GM12878 (cell line): ENCODE results near the gene DEPDC7. TPM values are rescaled to one million over a fixed set of nuclear protein-coding genes. Genes with fewer than 3 reads are reported as not detected.
A peak's percentile ranks its signal among the peaks of the same experiment; 100 is the strongest.

Experiments used
- BMI1 ChIP-seq: fragments of 450-650 bp; IDR thresholded peaks from 2 replicates; pipeline ENCODE4 v1.6.1; 2016; ENCODE audit warnings: mild to moderate bottlenecking, moderate library complexity, borderline replicate concordance
- EED ChIP-seq: sonication (generic); IDR thresholded peaks from 2 replicates; pipeline ENCODE4 v1.6.1; 2016; ENCODE audit warnings: antibody characterized with exemption, low read depth
- EP300 ChIP-seq, 2 experiments: fragments of 150-350 bp in 1 of 2; IDR thresholded peaks; 2 replicates each; pipeline ENCODE4 v1.6.1; 2011 to 2012; ENCODE audit warnings: low read depth in 2 of 2, low read length in 2 of 2, borderline replicate concordance in 1 of 2, improper control_type of control experiment in 1 of 2, inconsistent platforms in 1 of 2; ENCODE audit not compliant: control insufficient read depth in 1 of 2
- HDAC6 ChIP-seq: fragments of 200-600 bp; sonication (generic); IDR thresholded peaks from one replicate; pipeline ENCODE4 v1.8.0; 2017; ENCODE audit warnings: antibody characterized with exemption; ENCODE audit not compliant: unreplicated experiment
- HDGF ChIP-seq: fragments of 450-650 bp; IDR thresholded peaks from 2 replicates; pipeline ENCODE4 v1.6.1; 2016; ENCODE audit warnings: antibody characterized with exemption
- IKZF2 ChIP-seq, 2 experiments: fragments of 450-650 bp; IDR thresholded peaks; 2 replicates each; pipeline ENCODE4 v1.6.1; 2017; ENCODE audit warnings: mild to moderate bottlenecking in 2 of 2, moderate library complexity in 2 of 2
- KAT2A ChIP-seq: conservative IDR thresholded peaks from 2 replicates; pipeline ENCODE4 v1.6.1; 2011; ENCODE audit warnings: low read depth, low read length; ENCODE audit not compliant: control insufficient read depth
- LARP7 ChIP-seq: fragments of 450-650 bp; IDR thresholded peaks from 2 replicates; pipeline ENCODE4 v1.6.1; 2017; ENCODE audit warnings: mild to moderate bottlenecking
- MEF2A ChIP-seq: IDR thresholded peaks from 2 replicates; pipeline ENCODE4 v1.6.1; 2011; ENCODE audit warnings: low read depth, mild to moderate bottlenecking, low read length, moderate library complexity; ENCODE audit not compliant: insufficient read depth
- MTA3 ChIP-seq: IDR thresholded peaks from 2 replicates; pipeline ENCODE4 v1.6.1; 2012; ENCODE audit warnings: low read length, inconsistent platforms, borderline replicate concordance
- MYB ChIP-seq: fragments of 150-350 bp; IDR thresholded peaks from 2 replicates; pipeline ENCODE4 v1.6.1; 2014; ENCODE audit warnings: mild to moderate bottlenecking, low read depth, low read length, borderline replicate concordance
- NFYA ChIP-seq: IDR thresholded peaks from 2 replicates; pipeline ENCODE4 v1.6.1; 2011; ENCODE audit warnings: low read depth, mild to moderate bottlenecking, low read length, improper control_type of control experiment, borderline replicate concordance
- NR2C2 ChIP-seq: IDR thresholded peaks from 2 replicates; pipeline ENCODE4 v1.6.1; 2011; ENCODE audit warnings: borderline replicate concordance, low read depth; ENCODE audit not compliant: control insufficient read depth, insufficient read length
- POLR2AphosphoS5 ChIP-seq: IDR thresholded peaks from 2 replicates; pipeline ENCODE4 v1.6.1; 2011; ENCODE audit warnings: mild to moderate bottlenecking, low read length, inconsistent platforms
- POU2F2 ChIP-seq: IDR thresholded peaks from 3 replicates; pipeline ENCODE4 v1.6.1; 2011; ENCODE audit warnings: low read depth, mild to moderate bottlenecking, low read length, borderline replicate concordance
- RAD21 ChIP-seq: IDR thresholded peaks from 2 replicates; pipeline ENCODE4 v1.6.1; 2011; ENCODE audit warnings: mild to moderate bottlenecking, low read depth, low read length, moderate library complexity; ENCODE audit not compliant: insufficient read depth
- TCF3 ChIP-seq: IDR thresholded peaks from 2 replicates; pipeline ENCODE4 v1.6.1; 2012; ENCODE audit warnings: low read depth, mild to moderate bottlenecking, low read length, borderline replicate concordance; ENCODE audit not compliant: insufficient read depth
- YY1 ChIP-seq: IDR thresholded peaks from 2 replicates; pipeline ENCODE4 v1.6.1; 2011; ENCODE audit warnings: low read depth, mild to moderate bottlenecking, low read length
- ZNF274 ChIP-seq: IDR thresholded peaks from one replicate; pipeline ENCODE4 v1.8.0; 2011; ENCODE audit not compliant: insufficient read length, insufficient read depth
- polyA plus RNA-seq, 11 experiments: library from polyadenylated mRNA; depleted of rRNA in 4 of 11; unstranded in 6 of 11; stranded (reverse) in 5 of 11; fragments of >200 nt; fragmentation: Nextera tagmentation in 4 of 11; fragmentation: Illumina TruSeq in 1 of 11; extraction: Ambion mirVana in 4 of 11; extraction: Trizol in 1 of 11; gene quantifications; 1 replicate in 1 of 11; 2 replicates in 10 of 11; pipeline versions ENCODE4 v1.2.1 to v1.2.3, GENCODE V29; 2011 to 2016; ENCODE audit warnings: inconsistent platforms in 2 of 11, missing spikeins in 2 of 11, low read depth in 1 of 11
- total RNA-seq, 4 experiments: library from RNA; depleted of rRNA in 3 of 4; stranded (reverse); fragments of >200 nt in 3 of 4; fragmentation: Illumina TruSeq in 1 of 4; extraction: Trizol in 1 of 4; gene quantifications; 2 replicates each; pipeline versions ENCODE4 v1.2.1 to v1.2.3, GENCODE V29; 2013 to 2021
- TF ChIP-seq, protein P1 (sequence below): fragments of 450-650 bp; IDR thresholded peaks from 2 replicates; pipeline ENCODE4 v1.6.1; 2017; ENCODE audit warnings: mild to moderate bottlenecking, moderate library complexity
- TF ChIP-seq, protein P2 (sequence below): fragments of 450-650 bp; IDR thresholded peaks from 2 replicates; pipeline ENCODE4 v1.6.1; 2017; ENCODE audit warnings: low read depth, mild to moderate bottlenecking, moderate library complexity
- TF ChIP-seq, protein P3 (sequence below): IDR thresholded peaks from 2 replicates; pipeline ENCODE4 v1.6.1; 2011; ENCODE audit warnings: low read depth, mild to moderate bottlenecking, low read length, moderate library complexity, borderline replicate concordance; ENCODE audit errors: extremely low read depth

Gene DEPDC7
- total and polyA plus RNA-seq, 10 of the 15 experiments (the other 5 are each of a cell fraction or from before 2014, with no cell fraction given), result 0.06 to 1.1 (median 0.49) TPM

DNA sequence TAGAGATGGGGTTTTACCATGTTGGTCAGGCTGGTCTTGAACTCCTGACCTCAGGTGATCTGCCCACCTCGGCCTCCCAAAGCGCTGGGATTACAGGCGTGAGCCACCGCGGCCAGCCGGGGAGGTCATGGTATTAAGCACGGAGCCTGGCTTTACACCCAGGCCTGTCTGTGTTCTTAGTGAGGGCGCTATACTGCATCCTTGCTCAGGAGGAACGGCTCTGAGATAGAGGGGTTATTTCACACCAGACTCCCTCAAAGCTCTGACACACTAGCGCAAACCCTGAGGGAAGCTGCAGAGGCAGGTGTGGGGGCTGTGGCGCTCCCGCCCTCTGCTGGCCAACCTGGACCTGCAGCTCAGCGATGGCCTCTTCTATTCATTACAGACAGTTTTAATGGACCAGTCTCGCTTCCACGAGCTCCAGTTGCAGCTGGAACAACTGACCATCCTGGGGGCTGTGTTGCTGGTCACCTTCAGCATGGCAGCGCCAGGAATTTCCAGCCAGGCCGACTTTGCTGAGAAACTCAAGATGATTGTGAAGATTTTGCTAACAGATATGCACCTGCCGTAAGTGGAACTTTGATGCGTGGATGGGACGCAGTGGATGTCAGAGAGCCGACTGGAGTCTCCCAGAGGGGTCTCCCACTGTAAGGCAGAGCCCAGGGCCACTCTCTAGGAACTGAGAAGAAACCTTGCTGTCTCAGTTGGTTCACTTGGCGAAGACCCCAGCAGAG lies 49.9 kb downstream of the DEPDC7 start (continued):
- TF ChIP-seq, protein P1, sequence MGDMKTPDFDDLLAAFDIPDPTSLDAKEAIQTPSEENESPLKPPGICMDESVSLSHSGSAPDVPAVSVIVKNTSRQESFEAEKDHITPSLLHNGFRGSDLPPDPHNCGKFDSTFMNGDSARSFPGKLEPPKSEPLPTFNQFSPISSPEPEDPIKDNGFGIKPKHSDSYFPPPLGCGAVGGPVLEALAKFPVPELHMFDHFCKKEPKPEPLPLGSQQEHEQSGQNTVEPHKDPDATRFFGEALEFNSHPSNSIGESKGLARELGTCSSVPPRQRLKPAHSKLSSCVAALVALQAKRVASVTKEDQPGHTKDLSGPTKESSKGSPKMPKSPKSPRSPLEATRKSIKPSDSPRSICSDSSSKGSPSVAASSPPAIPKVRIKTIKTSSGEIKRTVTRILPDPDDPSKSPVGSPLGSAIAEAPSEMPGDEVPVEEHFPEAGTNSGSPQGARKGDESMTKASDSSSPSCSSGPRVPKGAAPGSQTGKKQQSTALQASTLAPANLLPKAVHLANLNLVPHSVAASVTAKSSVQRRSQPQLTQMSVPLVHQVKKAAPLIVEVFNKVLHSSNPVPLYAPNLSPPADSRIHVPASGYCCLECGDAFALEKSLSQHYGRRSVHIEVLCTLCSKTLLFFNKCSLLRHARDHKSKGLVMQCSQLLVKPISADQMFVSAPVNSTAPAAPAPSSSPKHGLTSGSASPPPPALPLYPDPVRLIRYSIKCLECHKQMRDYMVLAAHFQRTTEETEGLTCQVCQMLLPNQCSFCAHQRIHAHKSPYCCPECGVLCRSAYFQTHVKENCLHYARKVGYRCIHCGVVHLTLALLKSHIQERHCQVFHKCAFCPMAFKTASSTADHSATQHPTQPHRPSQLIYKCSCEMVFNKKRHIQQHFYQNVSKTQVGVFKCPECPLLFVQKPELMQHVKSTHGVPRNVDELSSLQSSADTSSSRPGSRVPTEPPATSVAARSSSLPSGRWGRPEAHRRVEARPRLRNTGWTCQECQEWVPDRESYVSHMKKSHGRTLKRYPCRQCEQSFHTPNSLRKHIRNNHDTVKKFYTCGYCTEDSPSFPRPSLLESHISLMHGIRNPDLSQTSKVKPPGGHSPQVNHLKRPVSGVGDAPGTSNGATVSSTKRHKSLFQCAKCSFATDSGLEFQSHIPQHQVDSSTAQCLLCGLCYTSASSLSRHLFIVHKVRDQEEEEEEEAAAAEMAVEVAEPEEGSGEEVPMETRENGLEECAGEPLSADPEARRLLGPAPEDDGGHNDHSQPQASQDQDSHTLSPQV, result no peak
- TF ChIP-seq MEF2A, result 0 out of 2 replicates have a peak, but pooled peaks have one; percentile 44
- TF ChIP-seq MTA3, result no peak
- peak; percentile 87 for TF ChIP-seq RAD21
- no peak for TF ChIP-seq EP300 (IDR thresholded peaks at IDR 0.05; ENCODE audit: borderline replicate concordance in 1 of 2, control insufficient read depth in 1 of 2, low read depth in 2 of 2, low read length in 2 of 2)
- no peak for TF ChIP-seq MYB
- TF ChIP-seq, protein P2, sequence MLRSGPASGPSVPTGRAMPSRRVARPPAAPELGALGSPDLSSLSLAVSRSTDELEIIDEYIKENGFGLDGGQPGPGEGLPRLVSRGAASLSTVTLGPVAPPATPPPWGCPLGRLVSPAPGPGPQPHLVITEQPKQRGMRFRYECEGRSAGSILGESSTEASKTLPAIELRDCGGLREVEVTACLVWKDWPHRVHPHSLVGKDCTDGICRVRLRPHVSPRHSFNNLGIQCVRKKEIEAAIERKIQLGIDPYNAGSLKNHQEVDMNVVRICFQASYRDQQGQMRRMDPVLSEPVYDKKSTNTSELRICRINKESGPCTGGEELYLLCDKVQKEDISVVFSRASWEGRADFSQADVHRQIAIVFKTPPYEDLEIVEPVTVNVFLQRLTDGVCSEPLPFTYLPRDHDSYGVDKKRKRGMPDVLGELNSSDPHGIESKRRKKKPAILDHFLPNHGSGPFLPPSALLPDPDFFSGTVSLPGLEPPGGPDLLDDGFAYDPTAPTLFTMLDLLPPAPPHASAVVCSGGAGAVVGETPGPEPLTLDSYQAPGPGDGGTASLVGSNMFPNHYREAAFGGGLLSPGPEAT, result no peak
- peak; percentile 66 for TF ChIP-seq LARP7
- TF ChIP-seq HDAC6, result no peak
- no peak for TF ChIP-seq ZNF274
- TF ChIP-seq HDGF, result peak; percentile 63; the same call in 1 of the 2 replicates
- no peak; a peak in 1 of 4 replicates for TF ChIP-seq IKZF2 (IDR thresholded peaks at IDR 0.05)
- TF ChIP-seq POU2F2, result no peak
- TF ChIP-seq EED, result 0 out of 2 replicates have a peak, but pooled peaks have one; percentile 17
- TF ChIP-seq YY1, result peak; percentile 87
- TF ChIP-seq POLR2AphosphoS5, result no peak
- TF ChIP-seq KAT2A, result no peak
- TF ChIP-seq, protein P3, sequence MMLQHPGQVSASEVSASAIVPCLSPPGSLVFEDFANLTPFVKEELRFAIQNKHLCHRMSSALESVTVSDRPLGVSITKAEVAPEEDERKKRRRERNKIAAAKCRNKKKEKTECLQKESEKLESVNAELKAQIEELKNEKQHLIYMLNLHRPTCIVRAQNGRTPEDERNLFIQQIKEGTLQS, result no peak
- no peak for TF ChIP-seq NR2C2
- TF ChIP-seq BMI1, result no peak
- no peak for TF ChIP-seq NFYA
- TF ChIP-seq TCF3, result no peak
